UCSD-AML1 (cell line): ENCODE results near the gene HOXC4.

Experiments used
- DNase-seq: peaks from one replicate; lab custom pipeline; 2025; ENCODE audit not compliant: unreplicated experiment; lab: John Stamatoyannopoulos, UW

HOXC4 gene

DNA sequence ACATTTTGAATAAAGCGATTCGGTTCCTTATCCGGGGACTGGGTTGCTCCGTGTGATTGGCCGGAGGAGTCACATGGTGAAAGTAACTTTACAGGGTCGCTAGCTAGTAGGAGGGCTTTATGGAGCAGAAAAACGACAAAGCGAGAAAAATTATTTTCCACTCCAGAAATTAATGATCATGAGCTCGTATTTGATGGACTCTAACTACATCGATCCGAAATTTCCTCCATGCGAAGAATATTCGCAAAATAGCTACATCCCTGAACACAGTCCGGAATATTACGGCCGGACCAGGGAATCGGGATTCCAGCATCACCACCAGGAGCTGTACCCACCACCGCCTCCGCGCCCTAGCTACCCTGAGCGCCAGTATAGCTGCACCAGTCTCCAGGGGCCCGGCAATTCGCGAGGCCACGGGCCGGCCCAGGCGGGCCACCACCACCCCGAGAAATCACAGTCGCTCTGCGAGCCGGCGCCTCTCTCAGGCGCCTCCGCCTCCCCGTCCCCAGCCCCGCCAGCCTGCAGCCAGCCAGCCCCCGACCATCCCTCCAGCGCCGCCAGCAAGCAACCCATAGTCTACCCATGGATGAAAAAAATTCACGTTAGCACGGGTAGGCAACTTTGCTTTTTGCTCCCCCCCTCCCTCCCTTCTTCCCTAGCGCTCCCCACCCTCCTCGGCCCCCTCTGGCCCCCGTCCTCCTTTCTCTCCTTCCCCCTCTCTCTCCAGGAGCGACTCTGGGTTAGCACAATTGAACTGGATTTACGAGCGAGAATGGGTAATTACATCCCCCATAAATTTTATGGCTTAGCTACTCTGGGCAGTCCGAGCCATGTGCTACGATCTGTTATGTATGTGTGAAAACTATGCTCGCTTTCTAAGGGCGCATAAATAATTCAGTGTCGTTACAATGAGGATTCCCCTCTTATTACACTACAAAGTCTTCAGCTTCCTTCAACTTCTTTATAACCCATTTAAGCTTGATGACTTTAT, at the start of gene HOXC4:
Gene HOXC4 (plus strand): TSS at position 85 of the 991 bp plus-strand sequence. CDS start 88 bp downstream, at position 173.
- DNase-seq, result no peak

DNA sequence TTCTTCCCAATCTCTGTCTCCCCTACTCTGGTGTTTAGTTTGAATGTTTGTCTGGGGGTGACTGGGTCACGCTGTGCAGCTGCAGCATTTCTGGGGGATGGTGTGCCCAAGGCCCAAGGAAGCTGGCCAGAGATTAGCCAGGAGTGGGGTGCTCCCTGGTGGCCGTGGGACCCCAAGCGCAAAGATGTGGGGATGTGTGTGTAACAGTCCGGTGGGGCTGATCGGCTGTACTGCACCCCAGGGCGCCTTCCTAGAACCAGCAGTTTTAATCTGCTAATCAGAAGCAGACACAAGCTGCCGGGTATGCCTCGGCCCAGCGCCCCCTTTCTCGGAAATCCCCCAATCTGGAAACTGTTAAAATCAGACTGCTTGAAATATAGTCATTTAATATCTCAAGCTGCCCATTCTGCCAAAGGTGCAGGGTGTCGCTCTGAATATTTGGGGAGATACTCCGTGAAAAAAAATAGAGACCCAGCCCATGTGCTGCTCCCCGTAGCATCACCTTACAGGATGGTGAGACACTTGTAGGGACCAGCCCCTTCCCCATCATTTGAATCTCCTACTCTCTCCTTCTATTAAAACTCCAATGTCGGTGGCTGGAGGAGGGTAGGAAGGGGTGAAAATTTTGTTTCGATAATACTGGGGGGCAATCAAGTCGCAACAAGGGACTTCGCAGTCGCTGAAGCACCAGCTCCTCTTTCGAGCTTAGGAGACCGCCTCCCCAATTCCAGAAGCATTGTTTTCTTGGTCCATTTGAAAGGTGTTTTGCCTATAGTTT, 49.4 kb upstream of the HOXC4 start:
- no peak for DNase-seq

DNA sequence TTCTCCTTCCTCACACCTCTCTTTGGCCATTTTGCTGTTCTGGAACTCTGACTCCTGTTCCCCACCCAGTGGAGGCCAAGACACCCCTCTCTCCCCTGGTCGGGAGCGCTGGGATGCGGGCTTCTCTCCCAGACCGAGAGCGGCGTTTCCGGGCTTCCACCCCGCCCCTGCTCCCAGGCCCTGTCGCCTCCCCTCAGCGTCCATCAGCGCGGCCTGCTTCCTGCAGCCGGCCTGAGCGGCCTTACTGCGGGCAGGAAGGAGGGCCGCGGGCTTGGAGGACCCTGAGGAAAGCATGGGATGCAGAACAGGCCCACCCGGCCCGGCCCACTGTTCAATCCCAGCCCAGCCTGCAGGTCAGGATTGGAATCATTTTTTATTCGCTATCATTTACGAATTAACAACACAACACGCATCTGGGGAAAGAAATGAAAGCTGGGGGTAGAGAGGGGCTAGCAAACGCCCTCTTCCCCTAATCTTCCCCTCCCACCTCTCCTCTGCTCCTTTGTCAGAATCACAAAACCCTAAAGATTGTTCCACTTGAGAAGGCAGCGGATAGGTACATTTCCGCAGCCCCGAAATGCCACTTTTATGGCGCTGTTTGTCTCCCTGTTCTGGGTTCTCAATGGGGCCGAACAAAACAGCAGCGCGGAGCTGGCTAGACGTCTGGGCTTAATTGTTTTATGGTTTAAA, 48.6 kb upstream of the HOXC4 start:
- no peak for DNase-seq

DNA sequence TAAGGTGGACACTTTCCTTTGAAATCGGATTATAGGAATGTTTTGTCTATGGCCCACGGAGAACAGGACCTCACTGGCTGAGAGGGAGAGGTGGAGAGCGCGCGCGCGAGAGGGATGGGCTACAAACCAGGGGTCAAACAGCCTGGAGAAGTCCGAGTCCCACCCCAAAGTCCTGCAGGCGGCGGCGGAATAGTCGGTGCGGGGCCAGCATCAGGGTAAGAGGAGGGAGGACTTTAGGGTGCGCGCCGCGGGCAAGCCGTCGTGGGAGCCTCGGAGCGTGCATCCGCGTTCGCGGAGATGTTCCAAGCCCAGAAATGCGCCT, 48.1 kb upstream of the HOXC4 start:
- DNase-seq, result no peak

DNA sequence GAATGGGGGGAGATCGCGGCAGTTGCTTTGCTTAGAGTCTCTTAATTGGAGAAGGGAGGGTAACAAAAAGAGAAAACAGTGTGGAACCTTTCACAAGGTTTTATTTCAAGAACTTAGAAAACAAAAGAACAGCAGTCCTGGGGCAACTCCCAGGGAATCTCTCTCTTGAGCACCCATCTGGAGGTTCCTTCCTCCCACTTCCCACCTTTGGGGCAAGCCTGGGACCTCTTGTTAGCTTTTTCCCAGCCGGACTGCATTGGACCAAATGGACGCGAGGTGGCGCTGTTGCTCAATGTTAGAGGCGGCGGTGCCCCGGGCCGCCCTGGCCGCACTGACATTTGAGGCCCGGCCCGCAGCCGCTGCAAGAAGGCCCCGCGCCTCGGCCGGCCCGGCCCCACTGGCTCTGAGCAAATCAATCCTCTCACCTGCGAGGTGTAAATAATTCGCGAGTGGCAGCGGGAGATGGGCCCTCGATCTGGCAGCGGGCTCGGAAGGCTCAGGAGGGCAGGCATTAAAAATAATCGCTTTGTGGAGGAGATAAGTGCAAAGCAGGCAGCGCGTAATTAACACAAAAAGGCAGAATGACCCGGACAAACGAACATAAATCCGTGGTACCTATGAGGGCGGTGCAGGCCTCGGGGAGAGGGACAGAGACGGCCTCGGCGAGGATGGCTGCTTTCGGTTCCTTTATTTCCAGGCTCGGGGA, 47.6 kb upstream of the HOXC4 start:
- DNase-seq, result peak; percentile 83

DNA sequence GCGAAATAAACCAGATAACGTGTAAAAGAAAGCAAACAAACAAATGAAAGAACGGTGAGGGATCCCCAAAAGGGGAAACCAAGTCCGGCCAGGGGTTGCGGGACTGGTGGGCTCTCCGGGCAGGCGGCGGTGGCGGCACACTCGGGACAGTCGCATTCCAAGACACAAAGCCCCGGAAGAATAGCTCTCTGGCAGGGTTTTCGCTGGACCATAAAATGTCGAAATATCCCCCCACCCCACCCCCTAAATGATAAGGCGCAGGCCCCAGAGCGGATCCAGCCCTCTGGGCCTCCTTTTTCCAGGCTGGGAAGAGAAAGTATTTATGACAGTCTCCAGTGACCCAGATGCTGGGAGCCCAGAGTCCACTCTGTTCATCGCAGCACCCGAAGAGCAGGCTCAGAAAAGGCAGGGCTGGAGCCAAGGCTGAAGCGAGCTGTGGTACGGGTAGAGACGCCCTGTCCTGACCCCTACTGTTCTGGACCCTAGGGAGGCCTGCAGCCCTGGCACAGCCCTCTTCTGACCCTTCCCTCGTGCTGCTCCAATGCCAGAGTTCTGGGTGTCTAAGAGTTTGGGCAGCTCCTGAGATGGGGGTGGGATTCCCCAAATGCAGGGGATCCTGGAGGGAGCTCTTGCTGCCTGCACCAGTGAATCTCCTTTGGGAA, 46.9 kb upstream of the HOXC4 start:
- DNase-seq, result no peak

DNA sequence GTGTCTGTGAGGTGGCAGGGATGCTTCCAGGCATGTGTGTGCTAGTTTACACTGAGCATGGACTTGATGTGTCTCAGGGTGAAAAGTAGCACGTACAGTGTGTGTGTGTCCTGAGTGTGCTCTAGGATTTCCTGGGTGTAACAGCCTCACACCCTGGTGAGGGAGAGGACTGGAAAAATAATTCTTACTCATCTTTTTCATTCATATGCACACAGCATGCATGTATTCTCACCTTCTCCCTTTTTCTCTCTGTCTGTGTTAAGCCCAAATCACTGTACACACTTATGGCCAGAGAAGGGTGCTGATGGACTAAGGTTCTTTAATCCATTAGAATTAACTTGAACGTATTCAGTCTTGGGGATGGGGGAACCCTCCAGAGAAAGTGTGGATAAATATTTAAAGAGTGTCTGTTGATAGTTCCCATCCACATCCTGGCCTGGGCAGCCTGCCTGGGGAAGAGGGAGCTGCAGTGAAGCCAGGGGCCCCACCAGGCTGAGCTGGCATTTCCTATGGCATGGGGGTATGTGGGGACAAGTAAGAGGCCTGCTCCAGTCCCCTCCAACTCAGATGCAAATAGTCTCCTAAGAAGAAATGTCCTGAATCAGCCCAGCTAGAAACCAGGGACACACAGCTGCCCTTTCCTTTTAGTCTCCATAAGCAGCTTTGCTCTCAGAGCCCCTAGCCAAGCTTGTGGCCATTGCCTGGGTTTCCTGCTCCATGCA, 45.9 kb upstream of the HOXC4 start:
- no peak for DNase-seq

DNA sequence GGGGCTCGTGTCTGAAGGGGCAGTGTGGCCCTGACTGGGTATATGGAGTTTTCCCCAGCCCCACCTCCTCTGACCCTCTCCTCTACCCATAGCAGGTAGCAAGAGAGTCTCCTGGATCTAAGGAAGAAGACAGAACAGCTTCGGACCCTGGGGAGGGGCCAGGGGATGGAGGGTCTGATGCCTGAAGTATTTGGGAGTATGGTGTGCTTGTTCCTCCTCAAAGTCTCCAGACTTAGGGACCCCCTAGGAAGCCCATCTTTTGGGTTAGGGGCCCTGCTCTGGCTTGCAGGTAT, 45.4 kb upstream of the HOXC4 start:
- no peak for DNase-seq

DNA sequence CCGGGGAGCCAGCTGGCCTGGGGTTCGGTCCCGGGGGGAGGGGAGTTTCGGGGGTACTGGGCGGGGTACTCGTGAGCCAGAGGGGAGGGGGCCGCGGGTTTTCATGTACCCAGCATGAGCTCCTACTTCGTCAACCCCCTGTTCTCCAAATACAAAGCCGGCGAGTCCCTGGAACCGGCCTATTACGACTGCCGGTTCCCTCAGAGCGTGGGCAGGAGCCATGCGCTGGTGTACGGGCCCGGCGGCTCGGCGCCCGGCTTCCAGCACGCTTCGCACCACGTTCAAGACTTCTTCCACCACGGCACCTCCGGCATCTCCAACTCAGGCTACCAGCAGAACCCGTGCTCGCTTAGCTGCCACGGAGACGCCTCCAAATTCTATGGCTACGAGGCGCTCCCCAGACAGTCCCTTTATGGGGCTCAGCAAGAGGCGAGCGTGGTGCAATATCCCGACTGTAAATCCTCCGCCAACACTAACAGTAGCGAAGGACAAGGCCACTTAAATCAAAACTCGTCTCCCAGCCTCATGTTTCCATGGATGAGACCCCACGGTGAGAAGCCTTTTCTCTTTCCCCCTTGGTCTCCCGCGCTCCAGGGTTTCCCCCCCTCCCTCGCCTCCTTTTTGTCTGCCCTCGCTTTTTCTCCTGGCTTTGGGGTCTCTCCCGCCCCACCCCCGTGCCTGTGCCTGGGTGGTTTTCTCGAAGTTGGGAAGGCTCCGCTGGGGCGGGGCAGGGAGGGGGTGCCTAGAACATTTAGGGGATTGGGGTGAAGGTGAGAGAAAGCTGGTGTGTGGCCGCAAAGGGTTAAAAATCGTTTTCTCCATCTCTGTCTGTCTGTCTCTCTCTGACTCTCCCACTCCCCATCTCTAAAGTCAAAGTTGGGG, 44.2 kb upstream of the HOXC4 start:
- no peak for DNase-seq

DNA sequence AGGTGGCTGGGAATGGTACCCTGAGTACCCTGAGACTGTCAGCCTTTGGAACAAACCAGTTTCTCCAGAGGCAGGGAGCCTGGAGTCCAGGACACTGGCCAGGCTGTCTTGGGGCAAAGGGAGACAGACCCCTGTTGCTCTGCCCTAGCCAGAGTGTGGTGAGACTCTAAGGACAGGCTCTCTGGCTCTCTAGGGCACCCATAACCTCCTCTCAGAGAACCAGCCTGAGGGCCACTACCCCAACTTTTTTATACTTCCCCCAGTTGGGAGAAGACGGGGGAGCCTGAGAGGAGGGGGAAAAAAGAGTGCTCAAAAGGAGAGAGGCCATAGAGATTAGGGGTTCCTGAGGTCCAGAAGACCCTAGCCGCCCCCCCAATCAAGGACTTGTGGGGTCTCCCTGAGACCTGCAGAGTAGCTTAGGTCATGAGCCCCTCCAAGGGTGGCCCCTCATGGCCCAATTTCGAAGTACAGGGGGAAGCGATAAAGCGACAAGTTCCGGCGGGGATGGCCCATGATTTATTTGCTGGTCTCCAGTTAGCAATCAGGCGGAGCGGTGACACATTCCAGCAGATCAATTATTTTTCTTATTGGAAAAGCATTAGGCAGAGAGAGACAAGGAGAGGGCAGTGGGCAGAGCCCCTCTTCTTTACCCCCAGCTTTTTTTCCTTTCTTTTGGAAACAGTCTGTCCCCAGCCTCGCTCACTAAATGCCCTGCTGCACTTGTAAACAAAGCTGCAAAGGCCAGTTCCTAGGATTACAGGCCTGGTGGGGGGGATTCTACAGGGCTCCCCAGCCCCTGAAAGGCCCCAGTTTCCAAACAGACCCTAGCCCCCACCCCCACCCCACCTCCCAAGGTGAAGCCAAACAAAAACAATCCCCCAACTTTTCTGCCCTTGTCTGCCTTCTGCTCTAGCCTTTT, 43.3 kb upstream of the HOXC4 start:
- no peak for DNase-seq

DNA sequence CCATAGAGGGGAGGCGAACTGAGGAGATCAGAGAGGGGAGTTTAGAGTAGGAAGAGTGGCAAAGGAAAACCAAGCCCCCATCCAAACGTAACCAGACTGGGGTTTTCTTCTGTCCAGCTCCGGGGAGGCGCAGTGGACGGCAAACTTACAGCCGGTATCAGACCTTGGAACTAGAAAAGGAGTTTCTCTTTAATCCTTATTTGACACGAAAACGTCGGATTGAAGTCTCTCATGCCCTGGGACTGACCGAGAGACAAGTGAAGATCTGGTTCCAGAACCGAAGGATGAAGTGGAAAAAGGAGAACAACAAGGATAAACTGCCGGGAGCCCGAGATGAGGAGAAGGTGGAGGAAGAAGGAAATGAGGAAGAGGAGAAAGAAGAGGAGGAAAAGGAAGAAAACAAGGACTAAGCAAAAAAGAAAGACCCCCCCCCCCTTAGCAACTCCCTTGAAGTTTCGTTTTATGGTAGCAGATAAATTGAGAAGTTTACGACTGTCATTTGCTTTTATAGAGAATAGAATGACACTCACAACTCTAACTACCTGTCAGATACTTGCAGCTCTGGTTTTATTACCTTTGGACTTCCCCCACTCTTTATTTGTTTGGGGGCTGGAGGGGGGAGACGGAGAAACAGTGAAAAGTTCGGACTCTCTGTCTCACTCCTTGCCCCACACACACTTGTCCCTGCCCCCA, 42.5 kb upstream of the HOXC4 start:
- DNase-seq, result no peak

DNA sequence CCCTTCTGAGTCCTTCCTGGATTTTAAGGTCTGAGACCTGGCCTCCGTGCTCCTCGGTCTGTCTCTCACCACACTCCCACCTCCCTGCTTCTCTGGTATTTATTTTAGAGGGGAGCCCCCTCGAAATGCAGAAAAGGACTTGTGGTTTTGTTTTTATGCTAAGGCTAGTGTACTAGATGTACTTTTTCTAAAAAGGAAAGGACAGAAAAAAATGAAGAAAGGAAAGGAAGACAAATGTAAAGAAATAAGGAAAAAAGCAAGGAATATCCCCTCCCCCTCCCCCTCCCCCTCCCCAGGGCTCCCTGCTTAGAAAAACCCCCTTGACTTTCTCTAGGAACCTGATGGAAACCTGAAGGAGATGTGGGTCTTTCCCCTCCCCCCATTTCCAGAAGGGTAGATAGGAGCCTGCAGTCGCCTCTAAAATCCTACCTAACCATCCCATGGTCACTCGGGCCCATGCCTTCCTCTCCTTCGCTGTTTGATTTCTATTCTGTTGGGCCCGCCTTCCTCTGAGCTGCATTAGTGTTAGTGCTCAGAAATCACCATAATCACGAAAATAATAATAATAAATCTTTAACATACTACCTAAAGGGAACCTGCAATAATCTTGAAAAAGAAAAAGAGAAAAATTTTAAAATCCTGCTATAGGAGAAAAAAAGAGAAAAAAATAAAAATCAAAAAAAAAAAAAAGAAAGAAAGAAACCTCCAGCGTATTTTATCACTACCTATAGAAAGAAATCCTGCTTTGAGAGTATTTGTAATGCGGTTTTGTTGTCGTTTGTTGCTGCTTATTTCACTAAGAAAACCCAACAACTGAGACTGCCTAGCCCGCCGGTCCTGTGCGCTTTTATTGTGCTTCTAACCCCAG, 41.7 kb upstream of the HOXC4 start:
- no peak for DNase-seq

DNA sequence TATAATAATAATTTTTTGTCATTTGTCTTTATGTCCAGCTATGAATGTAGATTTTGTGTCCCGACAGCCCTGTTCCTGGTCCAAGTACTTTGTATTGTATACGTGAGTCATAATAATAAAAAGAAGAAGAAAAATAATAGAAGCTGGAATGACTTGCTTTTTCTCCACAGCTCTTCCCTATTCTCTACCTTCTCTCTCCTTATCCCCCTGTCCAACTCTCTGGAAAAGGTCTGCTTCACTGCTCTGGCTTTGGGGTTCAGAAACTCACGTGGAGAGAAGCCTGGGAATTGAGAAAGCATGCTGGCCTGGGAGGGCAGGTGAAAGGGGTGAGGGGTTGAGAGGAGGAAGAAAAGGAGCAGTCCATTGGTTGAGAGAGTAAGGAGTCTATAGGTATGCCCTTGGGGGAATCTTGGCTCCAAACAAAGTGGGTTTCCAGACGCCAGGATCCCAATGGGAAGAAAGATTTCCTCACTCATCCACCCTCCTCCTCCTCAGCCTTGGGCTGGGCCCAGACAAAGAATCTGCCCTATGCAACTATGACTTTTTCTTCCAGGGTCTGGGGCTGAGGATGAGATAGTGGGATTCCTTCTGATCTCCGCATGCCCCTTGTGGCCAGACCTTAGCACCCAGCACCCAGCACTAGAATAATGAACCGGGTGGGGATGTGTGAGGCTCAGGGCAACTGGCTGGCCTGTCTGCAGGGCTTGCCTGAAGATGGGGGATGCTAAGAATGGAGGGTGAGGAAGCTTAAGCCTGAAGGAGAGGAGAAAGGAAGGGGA, 40.8 kb upstream of the HOXC4 start:
- no peak for DNase-seq

DNA sequence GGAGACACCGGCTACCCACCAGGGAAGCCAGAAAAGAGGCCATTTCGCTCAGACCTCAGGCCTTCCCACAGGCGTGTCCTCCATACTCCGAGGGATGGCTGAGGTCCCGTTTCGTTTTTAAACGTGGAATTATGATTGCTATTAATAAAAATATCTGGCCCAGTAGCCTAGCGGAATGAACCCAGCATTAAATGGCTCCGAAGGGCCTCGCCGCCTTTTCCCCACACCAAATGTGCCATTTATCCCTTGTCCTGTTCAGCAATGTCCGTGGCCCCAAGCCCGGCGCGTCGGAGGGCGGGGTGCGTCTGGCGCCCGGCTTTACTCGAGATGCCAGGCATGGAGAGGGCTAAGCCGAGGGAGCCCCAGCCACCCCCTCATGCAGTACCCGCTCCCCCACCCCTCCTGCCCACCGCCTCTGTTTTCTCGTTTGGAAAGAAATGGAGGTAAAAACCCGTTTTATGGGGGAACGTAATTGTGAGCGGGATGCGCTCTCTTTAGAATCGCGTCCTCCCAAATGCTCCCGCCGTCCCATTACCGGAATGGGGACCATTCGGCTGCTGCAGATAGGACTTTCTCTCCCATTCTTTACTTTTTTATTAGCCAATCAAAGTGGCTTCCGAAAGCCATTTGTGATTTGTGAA, 39.1 kb upstream of the HOXC4 start:
- DNase-seq, result no peak
